K562 (cell line): ENCODE measurements around the gene ATG13. TPM values are rescaled to one million over a fixed set of nuclear protein-coding genes. Genes with fewer than 3 reads are reported as not detected.

Source experiments
- CTBP1 ChIP-seq: fragments of 450-650 bp; IDR thresholded peaks from 2 replicates; pipeline ENCODE4 v1.6.1; 2016; ENCODE audit warnings: borderline replicate concordance
- KLF6 ChIP-seq: fragments of 250-450 bp; sonication (Bioruptor Pico); IDR thresholded peaks from 2 replicates; pipeline ENCODE4 v1.4.0; 2020; ENCODE audit warnings: mild to moderate bottlenecking, moderate library complexity, borderline replicate concordance
- NR2C1 ChIP-seq, 2 experiments: fragments of 450-650 bp; IDR thresholded peaks; 2 replicates each; pipeline ENCODE4 v1.6.1; 2017; ENCODE audit warnings: mild to moderate bottlenecking in 2 of 2, antibody characterized with exemption in 1 of 2, inconsistent platforms in 1 of 2, missing compliant biosample characterization in 1 of 2, missing genetic modification characterization in 1 of 2
- PBX2 ChIP-seq, 2 experiments: IDR thresholded peaks in 1 of 2; conservative IDR thresholded peaks in 1 of 2; 2 replicates each; pipeline ENCODE4 v1.6.1; 2016; ENCODE audit warnings: low read depth in 2 of 2, mild to moderate bottlenecking in 1 of 2, missing compliant biosample characterization in 1 of 2, missing genetic modification characterization in 1 of 2, moderate library complexity in 1 of 2
- PYGO2 ChIP-seq: fragments of 450-650 bp; IDR thresholded peaks from 2 replicates; pipeline ENCODE4 v1.6.1; 2016; ENCODE audit warnings: mild to moderate bottlenecking, missing genetic modification characterization, moderate library complexity, missing compliant biosample characterization
- THRA ChIP-seq: fragments of 450-650 bp; IDR thresholded peaks from 2 replicates; pipeline ENCODE4 v1.6.1; 2017; ENCODE audit warnings: mild to moderate bottlenecking, moderate library complexity
- VEZF1 ChIP-seq: fragments of 200-800 bp; sonication (Bioruptor generic); IDR thresholded peaks from 2 replicates; pipeline ENCODE4 v1.6.1; 2017; ENCODE audit warnings: missing genetic modification characterization, missing compliant biosample characterization
- ZNF318 ChIP-seq, 2 experiments: fragments of 450-650 bp; IDR thresholded peaks; 2 replicates each; pipeline ENCODE4 v1.6.1; 2016; ENCODE audit warnings: mild to moderate bottlenecking in 2 of 2, borderline replicate concordance in 1 of 2, low read depth in 1 of 2, moderate library complexity in 1 of 2
- ZNF75A ChIP-seq: fragments of 450-650 bp; formaldehyde crosslinking; IDR thresholded peaks from 2 replicates; pipeline ENCODE4 v1.4.0; 2020; ENCODE audit warnings: mild to moderate bottlenecking
- polyA plus RNA-seq, 8 experiments: library from polyadenylated mRNA; depleted of rRNA in 4 of 8; stranded (reverse) in 5 of 8; unstranded in 3 of 8; fragments of >200 nt; fragmentation: Nextera tagmentation in 2 of 8; fragmentation: Illumina TruSeq in 1 of 8; extraction: Ambion mirVana in 2 of 8; extraction: Trizol in 1 of 8; gene quantifications; 2 replicates each; pipeline versions ENCODE4 v1.2.1 to v1.2.3, GENCODE V29; 2011 to 2014; ENCODE audit warnings: inconsistent platforms in 1 of 8, missing spikeins in 1 of 8
- total RNA-seq, 7 experiments: library from RNA; depleted of rRNA in 6 of 7; stranded (reverse); fragments of >200 nt in 6 of 7; fragmentation: Illumina TruSeq in 2 of 7; extraction: Trizol in 2 of 7; gene quantifications; 2 replicates each; pipeline versions ENCODE4 v1.2.1 to v1.2.3, GENCODE V29; 2011 to 2021; ENCODE audit warnings: low replicate concordance in 1 of 7

The ATG13 gene
- total and polyA plus RNA-seq, 9 of the 15 experiments (the other 6 are each of a cell fraction or from before 2014, with no cell fraction given): 13.1 to 61.5 (median 36.5) TPM

- 0 out of 4 replicates have a peak, but pooled peaks of 1 of the 2 experiments have one; percentile 60 for TF ChIP-seq ZNF318 (IDR thresholded peaks at IDR 0.05; ENCODE audit: borderline replicate concordance in 1 of 2, low read depth in 1 of 2)
- TF ChIP-seq THRA: peak; percentile 94; the same call in 1 of the 2 replicates
- TF ChIP-seq KLF6: no peak
- TF ChIP-seq VEZF1 (CRISPR knock-in tag): 0 out of 2 replicates have a peak, but pooled peaks have one; percentile 0
- TF ChIP-seq ZNF75A (CRISPR knock-in tag): no peak
- TF ChIP-seq CTBP1: no peak
- TF ChIP-seq PYGO2: no peak
- no peak for TF ChIP-seq PBX2 (CRISPR knock-in tag; IDR thresholded peaks at IDR 0.05; ENCODE audit: low read depth)
- TF ChIP-seq PBX2 (tag; conservative IDR thresholded peaks at IDR 0.05; ENCODE audit: low read depth): 0 out of 2 replicates have a peak, but pooled peaks have one; percentile 28
- TF ChIP-seq NR2C1 (IDR thresholded peaks at IDR 0.05): no peak
- TF ChIP-seq NR2C1 (tag; IDR thresholded peaks at IDR 0.05): peak; percentile 2; the same call in 1 of the 2 replicates
Observed at GRCh38 chr11:46594374-46594700, 23.0 kb upstream of the ATG13 start (continued).
